ENCODE data around the gene ZNF438. TPM values are rescaled to one million over a fixed set of nuclear protein-coding genes. Genes with fewer than 3 reads are reported as not detected.

The ZNF438 gene
- total RNA-seq, 1 experiment from 2014 or later: 8.4 TPM

DNA sequence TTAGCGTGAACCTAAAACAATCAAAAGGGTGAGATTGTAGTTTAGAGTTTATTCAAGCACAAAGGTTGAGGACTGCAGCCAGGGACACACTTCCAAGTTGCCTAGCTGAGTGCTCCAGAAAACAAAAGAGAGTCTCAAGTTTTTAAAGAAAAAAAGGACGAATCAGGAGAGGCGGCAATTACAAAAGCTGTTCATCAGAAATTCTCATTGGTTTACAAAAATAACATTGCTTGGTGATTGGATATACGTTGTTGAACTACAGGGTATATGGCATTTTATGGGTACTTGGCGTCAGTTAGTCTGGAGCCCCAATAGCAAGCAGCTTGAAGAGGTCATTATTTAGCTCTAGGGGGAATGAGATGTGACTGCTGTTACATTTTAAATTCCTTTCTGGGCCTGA is 11.5 kb downstream of the ZNF438 start:
- H3K9me3 Mint-ChIP-seq (ENCODE audit: unreplicated experiment): no peaks in the 10 kb centered on the region
- CTCF ChIA-PET: interaction anchor here (0.7 to 1.0 kb wide), 3 partner anchors 9 to 333 kb away, joined by 3 to 4 read pairs (median 4); no protein-coding TSS in a partner anchor
- intact Hi-C loops (cut with micrococcal nuclease): no loop called here
- no peak for DNase-seq (ENCODE audit: unreplicated experiment)
- H3K4me3 Mint-ChIP-seq (ENCODE audit: unreplicated experiment): no peak overlapping the region
- no peaks in the 10 kb centered on the region for H3K36me3 Mint-ChIP-seq (ENCODE audit: insufficient read depth, unreplicated experiment)
- no TSS peak for BruUV-seq (replicated peaks)
- H3K27me3 Mint-ChIP-seq (ENCODE audit: insufficient read depth, unreplicated experiment): no peaks in the 10 kb centered on the region
- no peak overlapping the region for H3K27ac Mint-ChIP-seq (ENCODE audit: low read depth, unreplicated experiment)
- POLR2A ChIA-PET: interaction anchor here (0.9 to 1.6 kb wide), 3 partner anchors 10 to 41 kb away, joined by 3 read pairs; no protein-coding TSS in a partner anchor
- peaks cover 3% of the 10 kb centered on the region for H3K4me1 Mint-ChIP-seq (ENCODE audit: insufficient read depth, unreplicated experiment)
- TF ChIP-seq, protein P1, sequence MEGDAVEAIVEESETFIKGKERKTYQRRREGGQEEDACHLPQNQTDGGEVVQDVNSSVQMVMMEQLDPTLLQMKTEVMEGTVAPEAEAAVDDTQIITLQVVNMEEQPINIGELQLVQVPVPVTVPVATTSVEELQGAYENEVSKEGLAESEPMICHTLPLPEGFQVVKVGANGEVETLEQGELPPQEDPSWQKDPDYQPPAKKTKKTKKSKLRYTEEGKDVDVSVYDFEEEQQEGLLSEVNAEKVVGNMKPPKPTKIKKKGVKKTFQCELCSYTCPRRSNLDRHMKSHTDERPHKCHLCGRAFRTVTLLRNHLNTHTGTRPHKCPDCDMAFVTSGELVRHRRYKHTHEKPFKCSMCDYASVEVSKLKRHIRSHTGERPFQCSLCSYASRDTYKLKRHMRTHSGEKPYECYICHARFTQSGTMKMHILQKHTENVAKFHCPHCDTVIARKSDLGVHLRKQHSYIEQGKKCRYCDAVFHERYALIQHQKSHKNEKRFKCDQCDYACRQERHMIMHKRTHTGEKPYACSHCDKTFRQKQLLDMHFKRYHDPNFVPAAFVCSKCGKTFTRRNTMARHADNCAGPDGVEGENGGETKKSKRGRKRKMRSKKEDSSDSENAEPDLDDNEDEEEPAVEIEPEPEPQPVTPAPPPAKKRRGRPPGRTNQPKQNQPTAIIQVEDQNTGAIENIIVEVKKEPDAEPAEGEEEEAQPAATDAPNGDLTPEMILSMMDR (IDR thresholded peaks at IDR 0.05; ENCODE audit: unreplicated experiment): no peak

DNA sequence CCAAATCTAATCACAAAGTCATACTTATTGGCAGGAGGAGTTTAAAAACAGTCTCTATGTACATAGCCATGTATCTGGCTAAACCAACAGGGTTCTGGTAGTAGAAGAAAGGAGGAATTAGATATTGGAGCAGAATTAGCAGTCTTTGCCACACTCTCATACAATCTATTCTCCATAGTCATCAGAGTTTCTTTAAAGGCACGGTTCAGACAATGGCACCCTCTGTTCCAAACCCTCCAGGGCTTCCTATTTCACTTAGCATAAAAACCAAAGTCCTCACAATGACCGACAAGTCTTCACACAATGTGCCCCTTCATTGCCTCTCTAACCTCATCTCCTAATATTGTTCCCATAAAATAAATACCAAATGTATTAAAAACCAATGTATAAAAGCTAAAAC is 12.7 kb downstream of the ZNF438 start:
- DNase-seq (ENCODE audit: unreplicated experiment): no peak

DNA sequence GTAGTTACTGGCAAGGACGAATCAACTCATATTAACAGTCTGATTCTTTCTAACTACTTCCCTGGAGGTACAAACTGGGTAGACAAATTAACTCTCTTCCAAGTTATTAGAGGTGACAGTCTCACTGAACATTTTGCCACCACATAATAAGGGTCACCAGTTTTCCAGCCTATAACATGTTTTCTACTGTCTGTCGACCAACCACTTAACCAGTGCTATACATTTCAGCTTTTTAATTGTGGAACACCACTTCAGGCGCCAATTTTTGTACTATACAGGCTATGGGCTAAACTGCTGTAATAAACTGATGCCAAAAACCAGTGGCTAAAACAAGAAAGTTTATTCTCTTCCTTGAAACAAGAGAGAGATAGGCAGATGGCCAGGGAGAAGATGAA is 13.3 kb downstream of the ZNF438 start:
- intact Hi-C loops (cut with micrococcal nuclease): no loop called here
- Mint-ChIP-seq H3K4me3 (ENCODE audit: unreplicated experiment) (no peak overlapping the region), H3K27ac (ENCODE audit: low read depth, unreplicated experiment) (no peak overlapping the region), H3K9me3 (ENCODE audit: unreplicated experiment) (peaks cover 6% of the 10 kb centered on the region), H3K4me1 (ENCODE audit: insufficient read depth, unreplicated experiment) (peaks cover 3% of the 10 kb centered on the region), H3K27me3 (ENCODE audit: insufficient read depth, unreplicated experiment) (no peaks in the 10 kb centered on the region), H3K36me3 (ENCODE audit: insufficient read depth, unreplicated experiment) (peaks cover 5% of the 10 kb centered on the region)
- ChIA-PET POLR2A (interaction anchor here (0.7 to 1.3 kb wide), 2 partner anchors 10 to 20 kb away, joined by 3 read pairs; no protein-coding TSS in a partner anchor), CTCF (no interaction called here)
- DNase-seq (ENCODE audit: unreplicated experiment): no peak
- no TSS peak for BruUV-seq (replicated peaks)
- TF ChIP-seq, protein P1 (IDR thresholded peaks at IDR 0.05; ENCODE audit: unreplicated experiment): no peak

More for the DNA sequence above, 12.7 kb downstream of the ZNF438 start:
- ChIA-PET CTCF (no interaction called here), POLR2A (interaction anchor here (0.7 to 1.6 kb wide), 2 partner anchors 39 to 104 kb away, joined by 3 read pairs; no protein-coding TSS in a partner anchor)
- no peaks in the 10 kb centered on the region for H3K27me3 Mint-ChIP-seq (ENCODE audit: insufficient read depth, unreplicated experiment)
- H3K4me3 Mint-ChIP-seq (ENCODE audit: unreplicated experiment): no peak overlapping the region
- TF ChIP-seq, protein P1 (IDR thresholded peaks at IDR 0.05; ENCODE audit: unreplicated experiment): no peak
- H3K4me1 Mint-ChIP-seq (ENCODE audit: insufficient read depth, unreplicated experiment): peaks cover 3% of the 10 kb centered on the region
- no TSS peak for BruUV-seq (replicated peaks)
- H3K9me3 Mint-ChIP-seq (ENCODE audit: unreplicated experiment): peaks cover under 1% of the 10 kb centered on the region
- H3K27ac Mint-ChIP-seq (ENCODE audit: low read depth, unreplicated experiment): no peak overlapping the region
- intact Hi-C loops (cut with micrococcal nuclease): no loop called here
- no peaks in the 10 kb centered on the region for H3K36me3 Mint-ChIP-seq (ENCODE audit: insufficient read depth, unreplicated experiment)

DNA sequence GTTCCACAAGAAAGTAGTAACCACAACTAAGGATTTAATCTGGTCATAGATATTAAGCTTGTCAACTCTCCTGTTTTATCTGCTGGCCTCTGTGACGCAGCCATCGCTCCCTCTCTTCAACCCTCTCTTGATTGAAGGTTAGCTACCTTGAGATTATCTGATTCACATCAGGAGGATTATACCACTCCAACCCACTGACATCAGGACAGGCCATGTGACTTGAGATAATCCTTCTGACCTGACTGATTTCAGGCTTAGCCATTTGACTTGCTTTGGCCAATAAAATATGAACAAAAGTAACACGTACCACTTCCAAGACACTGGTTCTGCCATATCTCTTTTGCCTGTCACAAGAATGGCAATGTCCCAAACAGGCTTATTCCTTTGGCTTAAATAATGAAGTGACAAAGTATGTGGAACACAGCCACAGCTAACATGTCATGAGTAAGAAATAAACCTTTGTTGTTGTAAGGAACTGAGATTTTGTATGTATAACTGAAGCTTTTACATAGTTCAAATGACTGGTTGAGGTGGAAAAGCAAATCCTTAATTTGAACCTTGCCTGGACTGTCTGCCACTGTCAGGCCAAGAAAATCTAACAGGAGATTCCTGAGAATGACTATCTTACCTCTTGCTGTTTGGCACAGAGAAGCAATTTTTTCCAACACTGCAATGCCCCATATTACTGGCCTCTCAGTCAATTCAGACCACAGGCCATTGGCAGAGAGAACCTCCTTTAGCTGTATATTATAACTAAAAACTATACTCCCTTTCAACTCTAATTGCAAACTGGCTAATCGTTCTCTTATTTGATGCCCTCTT is 13.9 kb downstream of the ZNF438 start:
- H3K4me3 Mint-ChIP-seq (ENCODE audit: unreplicated experiment): no peak overlapping the region
- no peak overlapping the region for H3K27ac Mint-ChIP-seq (ENCODE audit: low read depth, unreplicated experiment)
- TF ChIP-seq, protein P1 (IDR thresholded peaks at IDR 0.05; ENCODE audit: unreplicated experiment): no peak
- H3K27me3 Mint-ChIP-seq (ENCODE audit: insufficient read depth, unreplicated experiment): no peaks in the 10 kb centered on the region
- ChIA-PET POLR2A (interaction anchor here (0.7 to 1.3 kb wide), 2 partner anchors 10 to 19 kb away, joined by 3 read pairs; no protein-coding TSS in a partner anchor), CTCF (no interaction called here)
- H3K4me1 Mint-ChIP-seq (ENCODE audit: insufficient read depth, unreplicated experiment): peaks cover 3% of the 10 kb centered on the region
- peaks cover 6% of the 10 kb centered on the region for H3K36me3 Mint-ChIP-seq (ENCODE audit: insufficient read depth, unreplicated experiment)
- no TSS peak for BruUV-seq (replicated peaks)
- intact Hi-C loops (cut with micrococcal nuclease): no loop called here
- peaks cover 10% of the 10 kb centered on the region for H3K9me3 Mint-ChIP-seq (ENCODE audit: unreplicated experiment)
- DNase-seq (ENCODE audit: unreplicated experiment): no peak
